Body of pancreas (tissue), 4 donors: Measurements from ENCODE around the gene SLC2A4RG.

Experiments
- POLR2A ChIP-seq, 3 donors: fragments of 450-650 bp; IDR thresholded peaks; one replicate each; pipeline ENCODE4 v1.6.1; 2016; ENCODE audit warnings: antibody characterized with exemption in 3 of 3, mild to moderate bottlenecking in 2 of 3
- TF ChIP-seq, protein P1 (sequence below), 7 experiments: fragments of 450-650 bp in 4 of 7; fragments of 200-600 bp in 3 of 7; sonication (generic) in 3 of 7; IDR thresholded peaks; one replicate each; pipeline ENCODE4 v1.5.1; 2016 to 2019; ENCODE audit warnings: antibody characterized with exemption in 7 of 7

DNA sequence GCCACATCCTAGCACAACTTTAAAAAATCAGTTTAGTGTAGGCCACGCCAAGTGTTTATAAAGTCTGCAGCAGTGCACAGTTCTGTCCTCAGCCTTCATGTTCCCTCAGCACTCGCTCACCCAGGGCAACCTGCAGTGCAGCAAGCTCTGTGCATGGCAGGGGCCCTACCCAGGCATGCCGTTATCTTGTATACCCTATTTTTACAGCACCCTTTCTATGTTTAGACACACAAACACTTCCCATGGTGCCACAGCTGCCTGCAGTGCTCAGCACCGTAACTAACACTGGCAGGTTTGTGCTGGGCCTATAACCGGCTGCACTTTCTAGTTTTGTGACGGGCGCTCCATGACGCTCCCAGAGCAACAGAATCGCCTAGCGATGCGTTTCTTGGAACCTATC is 47.7 kb downstream of the SLC2A4RG start:
- TF ChIP-seq, protein P1, sequence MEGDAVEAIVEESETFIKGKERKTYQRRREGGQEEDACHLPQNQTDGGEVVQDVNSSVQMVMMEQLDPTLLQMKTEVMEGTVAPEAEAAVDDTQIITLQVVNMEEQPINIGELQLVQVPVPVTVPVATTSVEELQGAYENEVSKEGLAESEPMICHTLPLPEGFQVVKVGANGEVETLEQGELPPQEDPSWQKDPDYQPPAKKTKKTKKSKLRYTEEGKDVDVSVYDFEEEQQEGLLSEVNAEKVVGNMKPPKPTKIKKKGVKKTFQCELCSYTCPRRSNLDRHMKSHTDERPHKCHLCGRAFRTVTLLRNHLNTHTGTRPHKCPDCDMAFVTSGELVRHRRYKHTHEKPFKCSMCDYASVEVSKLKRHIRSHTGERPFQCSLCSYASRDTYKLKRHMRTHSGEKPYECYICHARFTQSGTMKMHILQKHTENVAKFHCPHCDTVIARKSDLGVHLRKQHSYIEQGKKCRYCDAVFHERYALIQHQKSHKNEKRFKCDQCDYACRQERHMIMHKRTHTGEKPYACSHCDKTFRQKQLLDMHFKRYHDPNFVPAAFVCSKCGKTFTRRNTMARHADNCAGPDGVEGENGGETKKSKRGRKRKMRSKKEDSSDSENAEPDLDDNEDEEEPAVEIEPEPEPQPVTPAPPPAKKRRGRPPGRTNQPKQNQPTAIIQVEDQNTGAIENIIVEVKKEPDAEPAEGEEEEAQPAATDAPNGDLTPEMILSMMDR (IDR thresholded peaks at IDR 0.05), result no peak
- no peak for TF ChIP-seq POLR2A (IDR thresholded peaks at IDR 0.05)
